GM21447 (cell line): Measurements from ENCODE around the gene CD300LD.

Source experiments
- ATAC-seq: cut with Tn5 transposase; IDR thresholded peaks from one replicate; pipeline ENCODE4 v1.9.1; 2021; ENCODE audit not compliant: unreplicated experiment

The CD300LD gene

DNA sequence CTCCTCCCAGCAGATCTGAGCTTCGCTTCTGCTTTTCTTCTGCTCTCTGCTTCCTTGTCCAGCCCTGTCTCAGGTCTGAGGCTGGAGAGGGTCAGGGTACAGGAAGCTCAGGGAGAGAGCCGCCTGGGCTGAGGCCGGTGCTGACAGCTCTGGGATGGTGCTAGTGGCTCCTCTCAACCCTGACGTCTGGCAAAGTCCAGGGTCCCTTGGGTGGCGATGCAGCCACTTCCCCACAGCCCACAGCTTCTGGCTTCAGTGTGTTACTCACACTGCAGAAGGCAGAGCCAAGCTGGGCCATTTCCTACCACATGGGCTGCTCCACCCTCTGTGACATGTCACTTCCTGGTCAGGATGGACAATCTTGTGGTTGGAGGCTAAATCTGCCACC, 46.2 kb downstream of the CD300LD start, which contains the start of gene CD300C:
TSS of gene CD300C (minus strand) at position 273 of the 388 bp plus-strand sequence. CDS start 333 bp downstream, outside the sequence.
- ATAC-seq: no peak

DNA sequence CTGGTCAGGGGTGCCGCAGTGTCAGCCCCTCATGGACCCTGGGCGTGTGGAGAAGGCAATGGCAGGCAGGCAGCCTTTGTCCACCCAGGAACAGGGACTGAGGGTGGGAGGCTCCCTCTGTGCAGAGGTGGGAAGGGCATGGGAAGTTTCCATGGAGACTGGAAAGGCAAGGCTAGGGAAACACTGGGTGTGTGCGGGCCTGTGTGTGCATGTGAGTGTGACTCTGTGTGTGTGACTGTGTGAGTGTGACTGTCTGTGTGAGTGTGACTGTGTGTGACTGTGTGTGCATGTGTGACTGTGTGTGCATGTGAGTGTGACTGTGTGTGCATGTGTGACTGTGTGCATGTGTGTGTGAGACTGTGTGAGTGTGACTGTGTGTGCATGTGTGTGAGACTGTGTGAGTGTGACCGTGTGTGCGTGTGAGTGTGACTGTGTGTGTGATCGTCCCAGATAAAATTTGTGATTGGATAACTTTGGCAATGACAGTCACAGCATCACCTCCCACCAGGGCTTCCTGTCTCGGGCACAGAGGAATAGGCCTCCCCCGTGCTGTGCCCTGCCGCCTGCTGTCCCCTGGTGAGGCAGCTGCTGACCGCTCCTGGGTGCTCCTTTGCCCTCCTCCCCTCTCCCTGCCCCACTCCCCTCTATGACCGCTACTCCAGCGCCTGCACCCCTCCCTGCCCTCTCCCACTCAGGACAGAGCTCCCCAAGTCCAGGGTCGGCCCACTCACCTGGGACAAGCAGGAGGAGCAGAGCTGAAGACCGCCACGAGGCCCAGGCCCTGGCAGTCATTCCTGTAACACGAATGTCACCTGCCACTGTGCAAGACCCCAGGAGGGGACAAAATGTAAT, 46.9 kb downstream of the CD300LD start:
- ATAC-seq: no peak

DNA sequence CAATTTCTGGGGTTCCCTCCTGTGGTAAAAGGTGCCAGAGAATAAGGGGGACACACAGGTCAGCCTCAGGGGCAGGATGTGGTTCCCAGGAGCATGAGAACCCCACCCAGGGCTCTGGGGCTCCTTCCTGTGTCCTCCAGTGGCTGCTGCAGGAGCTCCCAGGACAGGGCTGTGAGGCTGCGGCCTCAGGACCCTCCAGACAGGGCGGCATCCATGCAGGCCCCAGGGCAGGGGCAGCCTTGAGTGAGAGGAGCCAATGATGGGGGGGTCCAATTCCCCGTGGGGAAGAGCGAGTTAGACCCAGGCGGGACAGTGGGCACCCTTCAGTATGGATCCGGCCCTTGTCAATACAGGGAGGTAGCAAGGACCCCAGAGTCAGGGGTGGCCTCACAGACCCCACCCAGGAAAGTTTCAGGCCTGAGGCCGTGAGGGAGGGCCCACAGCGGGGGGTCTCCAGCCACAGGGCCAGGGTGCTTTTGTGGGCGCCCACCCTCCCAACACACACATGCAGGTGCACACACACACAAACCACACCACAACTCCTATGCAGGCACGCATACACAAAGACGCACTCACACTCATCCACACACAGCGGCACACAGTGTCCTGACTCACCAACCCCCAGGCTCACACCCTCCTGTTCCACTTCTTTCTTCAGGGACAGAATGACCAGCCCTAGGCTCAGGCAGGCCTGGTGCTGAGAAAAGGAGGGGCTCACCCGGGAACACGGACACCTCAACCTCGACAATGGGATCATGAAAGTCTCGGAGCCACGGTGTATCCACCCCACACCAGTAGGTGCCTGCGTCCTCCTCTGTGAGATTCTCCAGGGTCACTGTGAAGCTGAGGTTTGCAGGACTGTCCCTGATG, 48.0 kb downstream of the CD300LD start:
- no peak for ATAC-seq

DNA sequence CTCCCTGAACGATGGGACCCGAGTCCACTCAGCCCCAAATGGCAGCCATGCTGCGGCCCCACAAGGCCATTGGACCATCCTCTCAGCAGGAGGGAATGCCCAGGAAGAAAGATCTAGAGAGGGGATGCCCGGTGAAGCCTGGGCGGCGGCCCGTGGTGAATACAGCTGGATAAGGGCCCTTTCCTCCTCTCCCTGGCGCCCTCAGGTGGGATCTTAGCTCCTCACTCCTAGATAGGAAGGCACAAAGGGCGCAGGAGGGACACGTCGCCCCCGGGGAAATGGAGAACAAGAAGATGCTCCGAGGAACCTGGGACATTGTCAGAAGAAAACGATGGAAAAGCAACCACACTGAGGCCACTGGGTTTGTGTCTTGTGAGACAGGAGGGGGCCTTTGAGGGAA, 48.7 kb downstream of the CD300LD start:
- no peak for ATAC-seq

- ATAC-seq: no peak
Measured at GRCh38 chr17:74542727-74543383, 49.2 kb downstream of the CD300LD start.

DNA sequence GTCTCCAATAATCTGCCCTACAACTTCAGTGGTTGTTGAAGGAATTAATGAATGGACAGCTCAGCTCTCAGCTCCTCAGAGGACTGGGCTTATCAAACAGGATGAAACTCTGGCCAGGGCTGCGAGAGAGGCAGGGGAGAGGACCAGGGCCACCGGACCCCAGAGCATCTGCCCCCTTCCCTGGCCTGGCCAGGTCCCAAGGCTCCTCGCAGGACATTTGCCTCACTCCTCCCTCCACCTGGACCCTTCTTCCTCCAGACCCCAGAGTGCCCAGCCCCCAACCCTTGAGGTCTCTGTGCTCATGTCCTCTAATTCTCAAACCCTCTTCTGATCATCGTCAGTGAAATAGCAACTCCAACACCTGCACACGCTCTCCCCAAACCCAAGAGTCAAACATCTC, 49.9 kb downstream of the CD300LD start:
- ATAC-seq: no peak

- no peak for ATAC-seq
Measured at GRCh38 chr17:74541176-74542111, 50.6 kb downstream of the CD300LD start.

DNA sequence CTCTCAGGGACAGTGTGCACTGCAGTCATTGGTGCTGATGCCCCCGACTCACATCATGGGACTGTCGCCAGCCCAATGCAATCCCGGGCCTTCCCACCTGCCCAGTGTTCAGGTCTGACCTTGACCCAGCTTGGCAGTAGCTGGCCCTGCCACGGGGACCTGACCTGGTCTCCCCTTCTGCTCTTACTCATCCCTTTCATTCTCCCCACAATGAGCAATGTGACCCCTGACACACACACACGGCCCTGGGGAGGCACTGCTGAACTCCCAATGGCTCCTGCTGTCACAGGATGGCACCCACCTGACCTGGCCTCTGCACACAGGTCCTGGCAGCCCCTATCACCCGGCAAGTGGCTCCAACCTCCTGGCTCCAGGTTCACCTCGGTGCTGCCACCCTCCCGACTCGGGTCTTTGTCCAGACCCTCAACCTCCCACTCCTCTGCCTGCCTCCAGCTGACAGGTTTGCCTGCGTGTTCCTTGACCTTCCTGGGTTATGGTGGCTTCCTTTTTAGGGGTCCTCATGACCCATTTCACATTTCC, 52.7 kb downstream of the CD300LD start:
- ATAC-seq: no peak

DNA sequence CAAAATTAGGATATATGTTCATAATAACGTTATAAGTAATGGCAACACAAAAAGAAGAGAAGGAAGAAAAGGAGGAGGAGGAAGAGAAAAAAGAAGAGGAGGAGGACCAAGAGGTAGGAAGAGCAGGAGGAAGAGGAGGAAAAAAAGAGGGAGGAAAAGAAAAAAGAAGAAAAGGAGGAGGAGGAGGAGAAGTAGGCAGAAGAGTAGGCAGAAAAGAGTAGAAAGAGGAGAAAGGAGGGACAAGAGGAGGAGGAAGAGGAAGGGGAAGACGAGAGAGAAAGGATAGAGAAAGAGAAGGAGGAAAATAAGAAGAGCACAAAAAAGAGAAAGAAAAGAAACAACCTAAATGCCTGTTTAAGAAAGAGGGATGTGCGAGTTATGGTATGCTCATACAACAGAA, 55.2 kb downstream of the CD300LD start:
- no peak for ATAC-seq

DNA sequence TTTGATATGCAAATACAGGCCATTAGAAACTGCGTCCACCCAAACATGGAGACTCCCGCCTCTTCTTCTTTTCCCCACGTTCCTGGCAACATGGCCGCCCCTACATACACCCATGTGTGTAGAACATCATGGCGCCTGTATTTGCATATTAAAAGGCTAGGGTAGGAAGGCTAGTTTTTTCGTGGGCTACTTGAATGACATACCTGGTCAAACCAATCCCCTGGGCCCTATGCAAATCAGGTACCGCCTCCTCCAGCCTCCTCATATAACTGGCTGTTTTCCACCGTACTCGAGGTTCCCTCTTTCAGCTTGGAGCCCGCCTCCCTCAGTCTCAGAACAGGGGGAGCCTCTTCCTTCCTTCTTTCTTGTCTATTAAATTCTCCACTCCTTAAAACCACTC, 60.0 kb downstream of the CD300LD start:
- no peak for ATAC-seq

- no peak for ATAC-seq
Measured at GRCh38 chr17:74531231-74531761, 60.8 kb downstream of the CD300LD start, which contains the start of gene CD300LB. Gene CD300LB (minus strand): TSS chr17:74531475. CDS start chr17:74531350, 125 bp downstream.

GRCh38 chr17:74530831-74531150, 61.3 kb downstream of the CD300LD start:
- no peak for ATAC-seq
